ENCODE results near the gene PARVG. TPM values are rescaled to one million over a fixed set of nuclear protein-coding genes. Genes with fewer than 3 reads are reported as not detected.

Gene PARVG
- total and polyA plus RNA-seq, 12 donors: 0.90 to 16.2 (median 2.1) TPM

DNA sequence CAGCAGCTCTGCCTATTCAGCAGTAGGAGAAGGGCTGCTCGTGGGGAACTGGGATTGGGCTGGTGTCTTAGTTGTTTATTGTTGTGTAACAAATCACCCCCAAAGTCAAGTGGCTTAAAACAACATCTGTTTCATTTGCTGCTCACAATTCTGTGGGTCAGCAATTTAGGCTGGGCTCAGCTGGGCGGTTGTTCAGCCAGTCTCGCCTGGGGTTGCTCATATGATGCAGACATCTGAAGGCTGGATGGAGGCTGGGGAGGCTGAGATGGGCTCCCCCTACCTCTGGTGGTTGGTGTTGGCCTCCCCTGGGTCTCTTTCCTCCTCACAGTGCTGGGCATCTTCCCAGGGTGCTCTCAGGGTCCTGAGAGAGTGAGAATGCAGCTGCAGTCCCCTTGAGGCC, 43.3 kb upstream of the PARVG start:
- intact Hi-C loops (cut with DNase I): no loop called here
- TF ChIP-seq, protein P1, sequence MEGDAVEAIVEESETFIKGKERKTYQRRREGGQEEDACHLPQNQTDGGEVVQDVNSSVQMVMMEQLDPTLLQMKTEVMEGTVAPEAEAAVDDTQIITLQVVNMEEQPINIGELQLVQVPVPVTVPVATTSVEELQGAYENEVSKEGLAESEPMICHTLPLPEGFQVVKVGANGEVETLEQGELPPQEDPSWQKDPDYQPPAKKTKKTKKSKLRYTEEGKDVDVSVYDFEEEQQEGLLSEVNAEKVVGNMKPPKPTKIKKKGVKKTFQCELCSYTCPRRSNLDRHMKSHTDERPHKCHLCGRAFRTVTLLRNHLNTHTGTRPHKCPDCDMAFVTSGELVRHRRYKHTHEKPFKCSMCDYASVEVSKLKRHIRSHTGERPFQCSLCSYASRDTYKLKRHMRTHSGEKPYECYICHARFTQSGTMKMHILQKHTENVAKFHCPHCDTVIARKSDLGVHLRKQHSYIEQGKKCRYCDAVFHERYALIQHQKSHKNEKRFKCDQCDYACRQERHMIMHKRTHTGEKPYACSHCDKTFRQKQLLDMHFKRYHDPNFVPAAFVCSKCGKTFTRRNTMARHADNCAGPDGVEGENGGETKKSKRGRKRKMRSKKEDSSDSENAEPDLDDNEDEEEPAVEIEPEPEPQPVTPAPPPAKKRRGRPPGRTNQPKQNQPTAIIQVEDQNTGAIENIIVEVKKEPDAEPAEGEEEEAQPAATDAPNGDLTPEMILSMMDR (IDR thresholded peaks at IDR 0.05): no peak
- no peak for ATAC-seq
- Histone ChIP-seq H3K27me3 (no peaks in the 10 kb centered on the region), H3K4me3 (no peak overlapping the region), H3K4me1 (peaks cover 0 to 26% (median 7%) of the 10 kb centered on the region in 9 donors), H3K9me3 (peaks cover 0 to 19% (median 10%) of the 10 kb centered on the region in 11 donors), H3K27ac (no peak overlapping the region), H3K36me3 (peaks cover 6 to 96% (median 29%) of the 10 kb centered on the region in 9 donors)
- WGBS, 2 donors: 97 to 98% methylated on average over 3 of the region's 3 CpGs
- DNase-seq: no peak

DNA sequence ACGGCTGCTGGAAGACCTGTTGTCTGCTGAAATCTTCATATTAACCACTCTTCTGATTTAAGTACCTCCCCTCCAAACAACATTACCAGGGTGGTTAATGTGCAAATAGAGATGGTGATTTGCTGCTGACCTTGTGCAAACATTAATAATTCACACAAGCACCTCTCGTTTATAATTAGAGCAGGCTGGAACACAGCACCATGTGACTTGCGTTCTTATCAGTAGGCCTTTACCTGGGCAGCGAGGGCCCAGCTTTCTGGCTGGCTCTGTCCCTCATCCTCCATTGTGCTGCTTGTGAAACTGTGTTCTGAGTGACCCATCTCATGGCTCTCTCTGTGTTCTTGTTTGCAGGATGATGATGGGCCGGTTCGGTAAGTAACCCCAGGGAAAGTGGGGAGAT, 41.0 kb upstream of the PARVG start:
- ATAC-seq (peak in 4 of 8 donors; percentile 46 to 68 (median 62)), DNase-seq (no peak)
- 63 to 83% methylated on average over 6 of the region's 6 CpGs for WGBS, 2 donors
- intact Hi-C loops (cut with DNase I): loop anchor here in 1 of 10 donors (10.0 kb wide), 1 partner anchor 195 kb away; no protein-coding TSS in a partner anchor
- Histone ChIP-seq H3K27ac (peak overlapping the region in 2 of 10 donors; percentile 39 to 53), H3K27me3 (no peaks in the 10 kb centered on the region), H3K4me1 (peaks cover 0 to 15% (median 3%) of the 10 kb centered on the region in 9 donors), H3K36me3 (peaks cover 6 to 88% (median 21%) of the 10 kb centered on the region in 9 donors), H3K4me3 (no peak overlapping the region), H3K9me3 (peaks cover 0 to 19% (median 10%) of the 10 kb centered on the region in 11 donors)
- TF ChIP-seq, protein P1 (IDR thresholded peaks at IDR 0.05): no peak

DNA sequence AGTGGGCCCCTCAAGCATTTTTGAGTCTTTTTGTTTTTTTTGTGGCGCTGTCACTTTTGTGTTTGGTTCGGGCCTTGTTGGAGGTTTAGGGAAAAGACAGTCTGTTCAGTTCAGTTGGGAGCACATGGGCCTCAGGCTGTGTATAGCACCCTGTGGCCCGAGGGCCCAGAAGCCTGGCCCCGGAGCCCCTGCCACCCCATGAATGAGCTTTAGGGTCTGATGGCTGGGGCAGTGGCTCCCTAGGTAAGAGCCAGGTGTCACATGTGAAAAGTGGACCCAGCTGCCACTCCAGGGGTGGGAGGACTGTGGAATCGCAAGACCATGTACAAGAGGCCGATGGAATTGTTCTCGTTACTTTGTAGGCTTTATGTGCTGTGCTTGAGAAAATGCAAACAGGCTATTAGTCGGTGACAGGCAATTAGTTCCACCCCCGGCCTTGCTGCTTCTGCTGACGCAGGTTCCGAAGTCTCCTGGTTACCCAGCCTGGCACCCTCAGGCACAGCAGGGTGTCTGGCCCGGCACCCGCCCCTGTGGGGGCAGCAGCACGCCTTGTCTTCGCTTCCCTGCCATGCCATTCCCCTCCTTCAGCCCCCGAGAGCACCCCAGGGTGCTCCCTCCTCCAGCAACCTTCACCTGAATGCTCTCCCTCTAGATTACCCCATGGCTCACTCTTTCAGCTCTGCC, 38.2 kb upstream of the PARVG start:
- Histone ChIP-seq H3K9me3 (peaks cover 0 to 5% (median under 1%) of the 10 kb centered on the region in 11 donors), H3K27ac (no peak overlapping the region), H3K36me3 (peaks cover 0 to 60% (median 5%) of the 10 kb centered on the region in 9 donors), H3K27me3 (no peaks in the 10 kb centered on the region), H3K4me3 (no peak overlapping the region), H3K4me1 (peaks cover 0 to 29% (median 8%) of the 10 kb centered on the region in 9 donors)
- intact Hi-C loops (cut with DNase I): loop anchor here in 1 of 10 donors (10.0 kb wide), 1 partner anchor 192 kb away; no protein-coding TSS in a partner anchor
- 93 to 94% methylated on average over 16 of the region's 16 CpGs for WGBS, 2 donors
- ATAC-seq (no peak), DNase-seq (no peak)
- TF ChIP-seq, protein P1 (IDR thresholded peaks at IDR 0.05): no peak

DNA sequence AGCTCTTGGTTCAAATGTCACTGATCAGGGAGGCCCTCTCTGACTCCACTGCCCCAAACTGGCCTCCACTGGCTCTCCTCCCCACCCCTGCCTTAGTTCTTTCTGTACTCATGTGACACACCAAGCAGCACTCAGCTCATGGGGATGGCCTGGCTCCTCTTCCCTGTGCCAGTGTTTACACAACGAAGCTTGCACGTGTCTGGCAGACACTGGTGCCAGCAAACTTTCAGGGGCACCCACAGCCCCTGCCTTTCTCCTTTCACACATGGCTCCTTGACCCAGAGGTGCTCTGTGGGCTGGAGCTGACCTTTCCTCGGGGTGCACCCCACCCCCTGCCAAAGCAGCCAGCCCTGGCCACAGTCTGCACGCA, 37.6 kb upstream of the PARVG start:
- peaks cover 0 to 59% (median 0%) of the 10 kb centered on the region in 9 donors for H3K36me3 ChIP-seq
- intact Hi-C loops (cut with DNase I): loop anchor here in 1 of 10 donors (10.0 kb wide), 1 partner anchor 192 kb away; no protein-coding TSS in a partner anchor
- WGBS, 2 donors: 56 to 70% methylated on average over 4 of the region's 4 CpGs
- peaks cover 0 to under 1% (median 0%) of the 10 kb centered on the region in 11 donors for H3K9me3 ChIP-seq
- H3K27me3 ChIP-seq: no peaks in the 10 kb centered on the region
- no peak for ATAC-seq
- TF ChIP-seq, protein P1 (IDR thresholded peaks at IDR 0.05): no peak
- peaks cover 0 to 29% (median 8%) of the 10 kb centered on the region in 9 donors for H3K4me1 ChIP-seq
- no peak overlapping the region for H3K4me3 ChIP-seq
- DNase-seq: no peak
- H3K27ac ChIP-seq: no peak overlapping the region

All from heart right ventricle (tissue), 16 donors.